ENCODE measurements around the gene RASSF5.

The RASSF5 gene

DNA sequence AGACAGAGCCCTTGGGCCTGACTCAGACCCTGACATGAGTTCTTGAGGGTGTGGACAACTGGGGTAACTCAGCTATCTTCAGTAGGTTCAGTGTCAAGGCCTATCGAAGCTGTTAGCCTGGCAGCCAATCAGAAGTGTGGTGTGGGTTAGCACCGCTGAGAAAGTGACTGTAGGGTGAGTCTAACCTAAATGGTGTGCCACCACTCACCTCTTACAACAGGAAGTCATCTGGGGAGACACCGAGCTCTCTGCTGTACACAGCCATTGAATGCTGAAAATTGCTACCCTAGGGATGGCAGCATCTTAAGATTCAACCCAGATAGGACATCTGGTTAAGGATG is 44.6 kb downstream of the RASSF5 start:
- DNase-seq: peak; percentile 73 to 78

DNA sequence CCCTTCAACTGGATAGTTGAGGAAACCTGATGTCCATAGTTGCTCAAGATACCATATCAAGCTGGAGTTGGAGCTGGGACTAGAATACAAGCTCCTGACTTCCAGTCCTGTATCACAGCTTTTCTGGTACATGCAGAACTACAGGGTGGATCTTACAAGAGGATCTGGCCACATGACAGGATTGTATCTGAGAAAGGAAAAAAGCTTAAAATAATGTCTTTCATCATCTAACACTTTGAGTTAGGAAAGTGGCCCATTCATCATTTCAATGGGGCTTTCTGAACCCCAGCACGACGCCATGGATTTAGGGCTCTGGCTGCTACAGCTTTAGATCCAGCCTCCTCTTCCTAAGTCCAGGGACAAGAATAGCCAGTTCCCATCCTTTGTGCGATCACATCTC is 46.9 kb downstream of the RASSF5 start:
- DNase-seq: no peak

DNA sequence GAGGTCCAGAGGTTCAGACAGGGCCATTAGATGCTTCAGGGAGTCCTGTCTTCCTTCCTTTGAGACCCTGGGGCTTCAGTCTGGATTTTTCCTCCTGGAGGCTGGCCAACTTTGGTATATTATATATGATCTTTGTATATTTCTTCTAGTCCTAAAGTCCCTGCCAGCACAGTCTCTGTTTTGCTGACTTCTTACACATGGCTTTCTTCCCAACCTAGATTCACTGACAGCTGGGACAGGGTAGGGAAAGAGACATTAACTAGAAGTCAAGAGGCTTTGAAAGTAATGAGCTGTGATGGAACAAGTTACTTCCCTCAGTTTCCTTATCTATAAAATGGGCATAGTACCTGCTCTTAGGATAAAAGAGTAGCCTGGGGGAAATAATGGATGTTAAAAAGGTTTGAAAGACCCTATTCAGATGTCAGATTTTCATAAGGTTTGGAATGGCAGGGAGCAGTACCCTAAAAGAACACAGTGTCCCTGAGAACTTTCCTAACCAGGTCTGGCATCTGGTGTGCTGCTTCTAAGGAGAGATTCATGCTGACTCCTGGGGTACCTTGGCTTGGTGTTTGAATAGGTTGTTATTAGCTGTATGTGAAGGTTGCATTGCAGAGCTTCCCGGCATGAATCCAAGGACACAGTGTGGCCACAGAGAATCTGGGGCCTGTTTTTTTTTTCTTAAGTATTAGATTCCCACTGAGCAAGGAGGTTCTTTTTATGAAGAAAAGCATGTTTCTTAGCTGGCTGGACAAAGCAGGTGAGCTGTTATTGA is 47.6 kb downstream of the RASSF5 start:
- DNase-seq: no peak

DNA sequence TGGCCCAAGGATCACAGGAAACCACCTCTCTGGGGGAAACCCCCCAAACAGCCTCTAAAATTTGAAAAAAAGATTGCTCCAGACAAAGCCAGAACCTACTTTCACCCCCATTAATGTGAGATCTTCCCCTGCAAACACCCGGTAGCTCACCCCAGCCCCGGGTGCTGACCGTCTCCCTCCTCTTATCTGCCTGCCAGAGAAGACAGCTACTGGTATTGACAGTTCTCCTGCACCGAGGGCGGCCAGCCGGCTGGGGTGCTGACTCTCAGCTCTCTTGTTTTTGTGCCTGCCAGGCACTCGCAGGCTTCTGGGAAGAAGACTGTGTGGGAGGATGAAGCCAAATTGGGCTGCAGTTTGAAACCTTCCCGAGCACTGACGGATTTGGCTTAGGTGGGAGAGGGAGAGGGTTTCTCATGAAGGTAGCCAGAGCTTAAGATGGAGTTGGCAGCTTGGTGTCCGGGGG is 48.2 kb downstream of the RASSF5 start:
- no peak for DNase-seq

DNA sequence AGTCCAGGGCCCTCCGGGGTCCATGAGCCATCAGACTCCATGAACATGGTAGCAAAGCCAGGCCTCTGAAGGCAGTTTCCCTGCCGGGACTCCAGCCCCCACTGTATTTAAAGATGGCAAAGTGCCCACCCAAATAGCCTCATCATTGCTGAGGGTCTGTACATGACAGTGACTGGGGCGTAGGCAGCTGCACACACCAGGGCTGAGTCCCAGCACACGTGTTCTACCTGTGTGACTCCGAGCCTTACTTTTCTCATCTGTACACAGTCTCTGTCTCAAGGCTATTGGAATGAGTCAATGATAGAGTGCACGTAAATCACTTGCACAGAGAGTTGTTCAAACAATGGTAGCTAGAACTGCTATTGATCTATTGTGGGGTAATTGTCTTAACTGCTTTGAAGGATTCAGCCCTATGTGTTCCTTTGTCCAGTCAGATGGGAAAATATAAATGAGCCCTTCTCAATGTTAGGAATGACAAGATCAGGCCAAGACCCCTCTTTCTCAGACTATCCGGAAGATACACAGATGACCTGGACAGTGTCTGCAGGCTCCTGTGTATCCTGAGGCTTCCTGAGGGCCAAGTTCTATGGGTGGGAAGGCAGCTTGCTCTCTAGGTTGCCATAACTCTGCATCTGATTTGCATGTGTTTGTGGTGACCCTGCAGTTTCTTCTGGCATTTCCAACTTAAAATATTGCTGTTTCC is 48.9 kb downstream of the RASSF5 start:
- DNase-seq: peak in 1 of 2 donors; percentile 44

DNA sequence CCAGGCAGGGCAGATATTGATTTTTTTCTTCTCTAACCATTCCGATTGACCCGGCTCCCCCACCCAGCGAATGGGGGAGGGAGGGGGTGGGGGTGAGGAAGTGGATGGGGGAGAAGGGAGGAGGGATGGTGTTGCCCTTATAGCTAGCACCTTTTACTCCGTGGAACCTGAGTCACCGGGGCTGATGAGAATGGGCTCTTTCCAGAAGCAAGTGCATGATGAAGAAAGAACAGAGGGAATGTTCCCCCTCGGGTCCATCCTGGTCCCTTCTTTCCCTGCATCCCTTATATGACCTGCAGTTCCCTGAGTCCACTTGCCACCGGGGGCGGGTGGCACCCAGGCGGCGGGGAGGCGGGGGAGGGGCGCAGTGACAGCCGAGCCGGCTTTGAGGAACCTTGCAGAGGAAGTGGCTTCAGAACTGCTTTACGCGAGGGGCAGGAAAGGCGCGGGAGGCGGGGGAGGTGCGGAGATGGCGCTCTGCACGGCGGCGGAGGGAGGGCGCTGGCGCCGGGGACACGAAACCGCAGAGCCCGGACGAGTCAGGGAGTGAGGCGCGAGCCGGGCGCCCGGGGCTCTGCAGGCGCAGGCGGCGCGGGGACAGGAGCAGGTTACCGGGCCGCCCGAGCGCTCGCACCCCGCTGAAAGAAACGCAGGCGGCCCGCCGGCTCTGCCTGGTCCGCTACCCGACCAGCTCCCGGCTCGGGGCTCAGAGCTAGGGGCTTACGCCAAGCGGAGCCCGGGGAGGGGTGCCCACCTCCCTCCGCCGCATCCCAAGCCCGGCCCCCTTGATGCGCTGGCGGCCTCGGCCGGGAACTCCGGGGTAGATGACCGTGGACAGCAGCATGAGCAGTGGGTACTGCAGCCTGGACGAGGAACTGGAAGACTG is 49.7 kb downstream of the RASSF5 start:
- DNase-seq: peak; percentile 89 to 90

DNA sequence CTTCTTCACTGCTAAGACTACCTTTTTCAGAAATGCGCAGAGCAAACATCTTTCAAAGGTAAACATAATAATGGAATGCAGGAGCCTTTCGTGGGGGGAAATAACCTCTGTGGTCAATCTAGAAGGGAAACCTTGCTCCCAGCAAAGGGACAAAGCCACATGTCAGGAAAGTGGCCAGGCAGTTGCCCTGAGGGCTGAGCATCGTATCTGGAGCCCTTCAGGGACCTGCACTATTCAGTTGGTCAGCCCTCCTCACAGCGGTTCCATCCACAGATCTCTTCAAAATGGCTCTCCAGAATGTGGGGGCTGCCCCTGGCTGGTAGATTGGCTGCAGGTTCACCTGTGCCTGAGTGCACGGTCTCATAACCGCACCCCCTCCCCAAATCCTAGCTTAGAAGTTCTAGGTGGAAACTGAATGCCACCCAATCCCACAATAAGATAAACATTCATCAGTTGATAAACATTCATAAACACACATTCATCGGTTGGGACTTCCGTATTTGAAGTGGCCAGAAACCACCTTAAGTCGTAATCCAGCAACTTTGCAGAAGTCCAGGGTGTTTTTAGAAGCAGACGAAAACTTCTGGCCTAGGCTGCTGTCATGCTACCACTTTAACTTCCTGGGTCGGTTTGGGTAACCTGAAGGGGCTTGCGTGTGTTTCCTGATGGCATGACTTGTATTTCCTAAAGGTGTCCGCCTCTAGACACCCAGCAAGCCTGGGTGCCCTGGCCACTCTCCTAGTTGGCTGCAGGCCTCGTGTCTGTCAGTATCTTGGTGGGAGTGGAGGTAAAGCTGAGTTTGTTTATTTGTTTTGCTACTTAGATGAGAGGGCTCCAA is 50.5 kb downstream of the RASSF5 start:
- peak in 1 of 2 donors; percentile 34 for DNase-seq

DNA sequence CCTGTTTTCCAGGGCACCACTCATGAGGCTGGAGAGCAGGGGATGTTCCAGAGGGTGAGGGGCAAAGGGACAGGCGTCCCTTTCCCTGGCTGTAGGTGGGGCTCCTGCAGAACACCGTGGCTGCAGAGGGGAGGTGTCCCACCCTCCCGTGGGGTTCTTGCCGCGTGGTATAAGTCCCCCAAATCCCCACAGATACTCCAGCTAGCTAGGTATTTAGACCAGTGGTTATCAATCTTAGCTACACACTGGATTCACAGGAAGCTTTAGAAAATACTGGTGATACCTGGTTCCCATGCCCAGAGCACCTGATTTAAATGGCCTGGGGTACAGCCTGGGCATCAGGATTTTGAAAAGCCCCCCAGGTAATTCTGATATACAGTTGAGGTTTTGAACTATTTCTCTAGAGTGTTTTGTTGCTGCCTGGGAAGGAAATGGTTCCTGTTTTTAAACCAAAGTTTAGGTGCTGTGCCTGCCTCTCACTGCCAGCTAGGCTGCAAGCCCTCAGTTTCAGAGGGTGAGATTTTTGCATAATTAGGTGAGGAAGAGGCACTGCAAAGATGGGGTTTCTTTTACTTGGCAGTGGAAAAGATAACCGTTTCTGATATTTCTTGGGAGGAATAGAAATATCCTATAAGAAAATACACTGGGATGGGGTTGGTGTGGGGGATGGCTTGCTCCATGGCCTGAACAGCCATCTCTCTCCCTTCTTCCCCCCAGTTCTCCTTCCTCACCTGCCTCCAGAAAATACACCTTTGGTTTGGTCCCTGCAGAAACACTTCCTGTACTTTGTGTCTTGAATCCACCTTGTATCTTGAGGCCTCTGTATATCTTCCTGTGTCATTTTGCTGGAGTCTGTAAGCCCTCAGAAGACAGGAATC is 51.7 kb downstream of the RASSF5 start:
- peak in 1 of 2 donors; percentile 33 for DNase-seq

DNA sequence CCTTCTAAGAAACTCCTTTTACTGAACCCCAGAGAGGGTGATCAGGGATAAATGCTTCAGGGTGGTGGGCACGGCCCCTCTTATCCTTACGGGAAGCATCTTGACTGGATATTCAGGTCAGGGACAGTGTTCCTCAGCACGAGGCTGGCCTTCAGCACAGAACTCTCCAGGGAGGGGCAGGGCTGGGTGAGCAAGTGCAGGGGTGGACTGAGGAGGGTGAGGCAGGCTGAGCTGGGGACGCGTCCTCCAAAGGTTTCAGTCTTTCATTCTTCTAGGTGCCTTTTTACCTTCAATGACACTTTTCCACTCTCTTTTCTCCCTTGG is 52.3 kb downstream of the RASSF5 start:
- peak in 1 of 2 donors; percentile 59 for DNase-seq

DNA sequence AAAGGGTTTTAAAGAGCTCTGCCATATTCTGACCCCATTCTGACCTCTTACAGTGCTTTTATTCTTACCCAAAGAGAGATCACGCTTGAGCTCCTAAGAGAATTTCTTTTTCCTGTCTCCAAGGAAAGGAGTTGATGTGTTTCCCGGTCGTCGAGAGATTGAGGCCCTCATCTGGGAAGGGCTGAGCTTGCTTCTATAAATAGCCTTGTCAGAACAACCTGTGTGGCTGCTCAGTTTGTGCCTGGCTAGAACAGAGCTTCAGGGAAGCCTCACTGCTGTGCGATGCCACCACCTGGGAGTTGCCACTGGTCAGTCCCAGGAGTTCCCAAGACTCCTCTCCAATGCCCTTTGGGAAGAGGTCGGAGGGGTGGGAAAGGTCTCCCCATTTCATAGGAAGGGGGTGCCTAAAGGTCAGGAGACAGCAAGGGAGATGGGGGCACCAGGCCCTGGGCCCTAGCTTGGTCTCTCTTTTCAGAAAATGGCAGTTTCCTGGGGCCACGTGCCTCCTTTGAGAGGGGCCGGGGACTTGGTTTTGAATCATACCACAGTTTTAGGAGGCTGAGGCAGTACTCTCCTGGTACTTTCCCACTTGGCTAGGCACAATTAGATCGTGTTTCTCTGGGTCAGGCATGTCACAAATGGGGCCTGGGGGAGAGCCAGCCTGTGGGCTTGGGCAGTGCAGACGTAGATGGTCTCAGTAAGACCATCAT is 52.8 kb downstream of the RASSF5 start:
- DNase-seq: peak in 1 of 2 donors; percentile 58

DNA sequence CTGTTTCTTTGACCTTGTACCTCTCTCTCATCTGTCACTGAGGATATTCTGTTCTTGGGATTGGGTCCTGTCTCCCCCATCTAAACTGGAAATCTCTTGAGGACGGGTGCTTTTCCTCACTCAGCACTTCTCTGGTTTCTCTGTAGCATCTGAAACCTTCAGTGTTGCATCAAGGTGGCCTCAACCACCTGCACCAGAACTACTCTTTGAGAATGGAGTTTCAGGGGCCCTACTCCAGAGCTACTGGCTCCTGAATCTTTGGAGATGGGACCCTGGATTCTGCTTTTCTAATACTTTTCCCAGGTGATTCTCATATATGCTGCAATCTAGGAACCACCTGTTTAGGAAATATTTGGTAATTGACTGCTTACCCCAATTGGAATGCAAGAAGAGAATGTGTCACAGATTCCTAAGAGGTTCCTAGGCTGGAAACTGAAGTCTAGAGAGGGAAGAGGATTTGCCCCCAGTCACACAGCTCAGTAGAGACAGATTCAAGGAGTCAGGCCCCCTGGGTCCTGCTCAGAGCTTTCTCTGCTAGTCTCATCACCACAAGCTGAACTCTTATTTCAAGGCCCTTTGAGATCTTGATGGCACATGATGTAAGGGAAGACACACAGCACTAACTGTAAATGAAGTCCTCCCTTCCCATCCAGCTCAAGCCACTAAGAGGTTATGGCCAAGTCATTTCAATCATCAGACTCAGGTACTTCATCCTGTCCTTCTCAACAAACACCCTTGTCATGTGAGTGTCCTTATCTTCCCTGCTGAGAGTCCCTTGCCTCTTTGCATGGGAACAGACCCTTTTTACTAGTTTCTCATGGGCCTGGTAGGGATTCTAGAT is 56.3 kb downstream of the RASSF5 start:
- no peak for DNase-seq

DNA sequence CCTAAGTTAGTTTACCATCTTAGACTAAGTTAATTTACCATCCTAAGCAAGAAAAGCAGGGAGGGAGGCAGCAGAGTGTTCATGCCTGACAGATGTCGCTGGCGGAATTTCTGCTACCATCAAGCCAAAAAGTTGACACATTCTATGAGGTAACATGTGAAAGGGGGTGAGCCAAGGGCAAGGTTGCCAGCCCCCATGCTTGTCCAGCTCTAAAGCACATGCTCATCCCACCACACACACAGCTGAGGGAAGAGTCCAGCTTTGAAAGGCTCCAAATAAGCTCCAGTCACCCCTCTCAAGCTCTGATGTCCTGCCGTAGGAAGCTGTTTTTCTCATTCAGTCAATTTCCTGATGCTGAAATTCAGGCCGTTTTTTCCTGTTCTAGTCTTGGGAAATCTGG is 58.7 kb downstream of the RASSF5 start:
- DNase-seq: no peak

DNA sequence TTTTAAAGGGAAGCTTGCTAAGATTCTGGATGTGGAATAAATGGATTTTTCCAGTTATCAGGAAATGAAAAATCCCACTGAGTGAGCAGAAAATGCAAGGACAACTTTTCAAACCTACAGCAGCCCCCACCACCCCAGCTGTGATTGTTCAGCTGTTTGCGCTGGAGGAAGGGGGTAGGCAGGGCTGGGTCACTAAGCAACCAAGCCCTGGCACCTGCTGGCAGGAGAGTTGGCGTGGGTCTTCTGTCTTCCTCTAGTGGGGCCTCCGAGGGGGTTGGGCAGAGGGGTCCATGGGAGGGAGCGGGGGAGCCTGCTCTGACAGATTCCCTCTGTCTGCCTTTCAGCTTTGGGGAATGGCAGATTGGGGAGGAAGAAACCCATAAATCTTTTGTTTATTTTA is 59.7 kb downstream of the RASSF5 start:
- DNase-seq: no peak

DNA sequence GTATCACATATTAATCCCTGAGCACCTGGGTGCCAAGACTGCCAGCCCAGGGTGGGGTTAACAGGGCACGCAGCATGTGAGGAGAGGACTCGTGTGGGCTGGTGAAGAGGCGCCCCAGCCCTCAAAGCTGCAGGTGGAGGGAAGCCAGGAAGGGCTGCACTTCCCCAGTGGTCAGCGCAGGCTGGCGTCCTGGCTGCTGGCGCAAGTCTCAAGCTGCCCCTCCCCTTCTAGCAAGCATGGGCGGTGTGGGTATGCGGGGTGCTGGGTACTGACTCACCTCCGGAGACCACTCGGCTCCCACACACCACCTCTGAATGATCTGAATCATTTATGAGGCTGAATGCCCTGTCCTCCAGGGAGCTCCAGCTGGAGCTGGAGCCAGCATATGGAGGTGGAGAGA is 60.9 kb downstream of the RASSF5 start:
- DNase-seq: peak in 1 of 2 donors; percentile 52

DNA sequence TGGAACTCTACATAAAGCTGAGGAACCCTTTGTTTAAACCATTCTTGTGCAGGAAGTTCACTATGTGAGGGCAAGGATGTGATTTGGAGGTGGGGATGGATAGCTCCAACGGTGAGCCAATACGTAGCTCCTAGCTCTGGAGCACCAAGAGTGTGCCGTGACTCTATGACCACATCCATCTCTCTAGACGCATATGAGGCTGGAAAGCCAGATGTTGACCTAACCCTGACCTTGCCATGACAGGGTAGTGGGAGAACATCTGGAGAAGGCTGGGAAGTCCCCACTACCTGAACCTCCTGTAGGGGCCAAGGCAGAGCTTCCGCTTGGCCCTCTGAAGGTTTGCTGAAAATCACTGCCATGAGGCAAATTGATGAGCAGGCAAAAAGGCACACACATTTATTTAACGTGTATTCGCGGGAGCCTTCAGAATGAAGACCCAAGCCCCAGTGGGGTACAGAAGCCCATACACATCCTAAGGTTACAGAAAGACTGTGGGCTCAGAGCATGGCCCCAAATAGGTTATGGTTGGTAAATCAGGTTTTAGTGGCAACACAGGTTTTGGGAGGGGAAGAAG is 61.5 kb downstream of the RASSF5 start:
- DNase-seq: no peak

DNA sequence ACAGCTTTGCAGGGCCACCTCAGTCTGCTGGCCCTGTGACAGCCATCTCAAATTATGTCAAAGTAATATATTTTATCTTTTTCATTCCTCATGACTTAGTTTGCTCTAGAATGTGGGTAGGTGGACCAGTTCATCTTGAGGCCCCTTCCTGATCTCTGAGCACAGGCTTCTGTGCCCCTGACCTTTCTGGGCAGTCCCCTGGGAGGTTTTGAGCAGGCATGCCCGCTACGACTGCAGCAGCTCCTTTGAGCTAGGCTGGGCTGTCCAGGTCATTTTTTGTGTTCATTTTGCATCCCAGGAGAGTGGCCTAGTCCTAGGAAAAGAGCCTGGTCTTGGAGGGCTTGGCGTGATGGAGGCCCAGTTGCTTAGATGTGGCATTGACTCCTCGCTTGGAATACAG is 62.2 kb downstream of the RASSF5 start:
- no peak for DNase-seq

DNA sequence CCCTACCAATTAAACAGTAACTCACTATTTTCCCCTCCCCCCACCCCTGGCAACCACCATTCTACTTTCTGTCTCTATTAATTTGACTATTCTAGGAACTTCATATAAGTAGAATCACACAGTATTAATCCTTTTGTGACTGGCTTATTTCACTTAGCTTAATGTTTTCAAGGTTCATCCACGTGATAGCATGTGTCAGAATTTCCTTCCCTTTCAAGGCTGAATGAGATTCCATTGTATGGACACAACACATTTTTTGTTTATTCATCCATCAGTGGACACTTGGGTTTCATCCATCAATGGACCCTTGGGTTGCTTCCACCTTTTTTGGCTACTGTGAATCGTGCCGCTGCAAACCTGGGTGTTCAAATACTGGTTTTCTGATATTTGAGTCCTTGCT is 63.2 kb downstream of the RASSF5 start:
- DNase-seq: no peak

DNA sequence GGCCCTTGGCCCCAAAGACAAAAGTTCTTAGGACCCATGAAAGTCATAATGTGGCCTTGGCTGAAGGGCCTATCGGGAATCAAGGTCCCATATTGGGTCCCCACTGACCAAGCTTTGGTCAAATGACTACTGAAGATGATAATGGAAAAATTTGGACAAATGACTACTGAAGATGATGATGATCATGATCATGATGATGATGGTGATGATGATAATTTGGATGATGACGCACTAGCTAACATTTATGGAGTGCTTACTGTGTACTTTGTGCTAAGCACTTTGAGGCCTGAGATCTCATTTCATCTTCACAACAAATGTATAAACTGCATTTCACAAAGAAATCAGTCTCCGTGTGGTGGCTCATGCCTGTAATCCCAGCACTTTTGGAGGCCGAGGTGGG is 65.5 kb downstream of the RASSF5 start:
- DNase-seq: no peak

DNA sequence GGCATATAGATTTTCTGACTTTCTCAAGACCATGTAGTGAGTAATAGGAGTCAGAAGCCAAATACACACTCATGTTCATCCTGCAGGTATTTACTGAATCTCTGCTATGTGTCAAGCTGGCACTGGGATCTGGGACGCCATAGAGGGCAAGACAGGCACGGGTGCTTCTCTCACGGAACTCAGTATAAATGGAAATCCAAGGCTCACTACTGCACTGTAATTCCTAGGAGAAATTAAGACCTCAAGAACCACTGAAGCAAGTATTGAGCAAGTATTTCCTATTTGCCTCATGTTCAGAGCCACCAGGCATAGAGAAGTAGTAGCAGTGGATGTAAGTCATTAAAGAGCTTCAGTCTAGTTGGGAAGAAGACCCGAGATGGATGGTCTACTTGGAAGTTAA is 66.0 kb downstream of the RASSF5 start:
- no peak for DNase-seq

DNA sequence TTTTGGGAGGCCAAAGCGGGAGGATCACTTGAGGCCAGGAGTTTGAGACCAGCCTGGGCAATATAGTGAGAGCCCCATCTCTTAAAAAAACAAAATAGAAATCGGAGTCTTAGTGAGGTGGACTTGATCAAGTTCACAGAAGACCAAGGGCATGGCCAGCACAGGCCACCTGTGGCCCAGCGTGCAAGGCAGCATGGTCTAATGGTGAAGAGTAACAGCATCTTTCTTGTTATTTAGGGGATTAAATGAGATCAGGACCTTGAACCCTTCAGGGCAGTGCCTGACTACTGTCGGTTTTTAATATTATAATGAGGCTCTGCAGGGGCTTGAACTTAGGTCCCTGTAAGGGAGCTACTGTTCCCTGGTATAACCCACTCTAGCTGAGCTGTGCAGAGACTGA is 66.4 kb downstream of the RASSF5 start:
- DNase-seq: no peak

Measured in activated CD4-positive, alpha-beta T cell treated with anti-CD3 and anti-CD28 coated beads for 4 hours (primary cell).